Embryonic facial prominence (tissue), 1 donor: ENCODE measurements around the gene DELE1.

Source experiments
- DNase-seq: peaks from one replicate; pipeline ENCODE4 v3.0.0-alpha.2; 2016; ENCODE audit errors: extremely low spot score

DELE1 gene

DNA sequence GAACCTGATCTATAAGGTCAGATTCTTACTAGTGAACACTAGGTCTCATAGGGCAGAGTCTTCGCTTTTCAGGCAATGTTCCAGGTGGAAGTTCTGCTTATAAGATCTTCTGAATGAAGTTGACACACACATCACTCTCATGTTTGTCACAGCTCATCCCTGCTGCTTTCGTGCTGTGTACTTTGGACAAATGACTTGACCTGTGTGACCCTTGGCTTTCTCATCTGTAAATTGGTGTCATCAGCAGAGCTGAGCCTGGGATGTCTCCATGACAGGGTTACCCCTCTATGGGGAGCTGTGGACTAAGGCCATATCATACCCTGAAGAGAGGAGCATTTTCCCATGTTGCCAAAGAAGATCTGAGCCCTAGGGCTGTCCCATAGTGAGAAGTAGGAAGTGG lies 2.8 kb downstream of the DELE1 start:
- no peak for DNase-seq

DNA sequence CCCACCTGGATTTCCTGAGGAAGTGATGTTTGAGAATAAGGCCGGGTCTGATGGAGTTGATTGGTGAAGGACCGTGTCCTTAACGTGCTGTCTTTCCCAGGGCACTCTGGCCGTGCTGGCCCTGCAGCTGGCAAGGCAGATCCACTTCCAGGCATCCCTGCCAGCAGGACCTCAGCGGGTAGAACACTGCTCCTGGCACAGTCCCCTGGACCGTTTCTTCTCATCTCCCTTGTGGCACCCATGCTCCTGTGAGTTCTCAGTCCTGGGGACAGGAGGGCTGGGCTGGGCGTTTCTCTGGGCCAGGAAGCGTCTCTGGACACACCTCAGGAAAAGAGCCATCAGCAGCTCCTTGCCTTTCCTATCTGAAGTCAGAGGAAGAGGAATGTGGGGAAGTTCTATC lies 4.4 kb downstream of the DELE1 start:
- no peak for DNase-seq

DNA sequence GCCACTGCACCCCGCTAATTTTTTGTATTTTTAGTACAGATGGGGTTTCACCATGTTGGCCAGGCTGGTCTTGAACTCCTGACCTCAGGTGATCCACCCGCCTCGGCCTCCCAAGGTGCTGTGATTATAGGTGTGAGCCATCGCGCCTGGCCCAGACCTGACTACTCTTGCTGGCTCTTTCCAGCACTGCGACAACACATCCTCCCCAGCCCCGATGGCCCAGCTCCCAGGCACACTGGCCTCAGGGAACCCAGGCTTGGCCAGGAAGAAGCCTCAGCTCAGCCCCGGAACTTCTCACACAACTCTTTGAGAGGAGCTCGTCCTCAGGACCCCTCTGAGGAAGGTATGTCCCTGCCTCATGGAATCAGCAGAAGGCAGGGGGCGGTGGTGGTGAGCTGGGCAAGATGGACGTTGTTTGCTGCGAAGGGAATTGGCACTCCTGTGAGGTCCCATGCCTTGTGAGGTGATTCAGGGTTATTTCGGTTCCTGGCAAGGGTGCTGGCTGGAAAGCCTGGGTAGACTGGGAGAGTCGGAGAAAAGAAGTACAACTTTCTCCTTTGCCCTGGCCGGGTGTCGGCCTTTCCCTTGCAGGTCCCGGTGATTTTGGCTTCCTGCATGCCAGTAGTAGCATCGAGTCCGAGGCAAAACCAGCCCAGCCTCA lies 5.9 kb downstream of the DELE1 start:
- no peak for DNase-seq

DNA sequence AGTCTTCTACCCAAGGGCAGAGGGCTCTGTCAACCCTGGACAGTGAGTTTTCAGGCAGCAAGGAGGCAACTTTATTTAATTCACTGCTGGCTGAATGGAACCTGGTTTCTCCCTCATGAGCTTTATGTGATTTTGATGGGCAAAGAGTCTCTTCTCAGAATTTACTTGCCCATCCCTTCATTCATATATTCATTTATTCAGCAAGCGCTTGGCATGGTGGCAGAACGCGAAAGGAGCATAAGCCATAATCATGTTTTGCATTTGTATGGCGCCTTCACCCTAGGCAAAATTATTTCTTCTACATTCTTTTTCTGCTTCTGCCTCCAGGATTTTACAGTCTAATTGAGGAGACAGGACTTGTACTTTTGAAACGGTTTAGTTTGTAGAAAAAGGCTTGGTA lies 8.0 kb downstream of the DELE1 start:
- DNase-seq: no peak

DNA sequence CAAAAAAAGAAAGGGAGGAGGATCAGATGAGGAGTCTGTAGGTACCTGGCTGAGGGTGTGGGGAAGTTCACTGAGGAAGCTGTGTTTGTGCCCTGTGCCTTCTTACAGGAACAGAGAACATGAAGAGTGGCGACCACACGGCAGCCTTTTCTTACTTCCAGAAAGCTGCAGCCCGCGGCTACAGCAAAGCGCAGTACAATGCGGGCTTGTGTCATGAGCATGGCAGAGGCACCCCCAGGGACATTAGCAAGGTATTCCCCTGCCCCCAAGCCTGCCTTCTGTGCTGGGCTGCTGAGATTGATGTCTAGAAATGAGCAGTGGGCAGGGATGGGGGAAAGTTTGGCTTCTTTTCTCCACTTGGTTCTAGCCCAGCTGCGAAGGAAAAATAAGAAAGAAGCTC lies 9.5 kb downstream of the DELE1 start:
- no peak for DNase-seq

DNA sequence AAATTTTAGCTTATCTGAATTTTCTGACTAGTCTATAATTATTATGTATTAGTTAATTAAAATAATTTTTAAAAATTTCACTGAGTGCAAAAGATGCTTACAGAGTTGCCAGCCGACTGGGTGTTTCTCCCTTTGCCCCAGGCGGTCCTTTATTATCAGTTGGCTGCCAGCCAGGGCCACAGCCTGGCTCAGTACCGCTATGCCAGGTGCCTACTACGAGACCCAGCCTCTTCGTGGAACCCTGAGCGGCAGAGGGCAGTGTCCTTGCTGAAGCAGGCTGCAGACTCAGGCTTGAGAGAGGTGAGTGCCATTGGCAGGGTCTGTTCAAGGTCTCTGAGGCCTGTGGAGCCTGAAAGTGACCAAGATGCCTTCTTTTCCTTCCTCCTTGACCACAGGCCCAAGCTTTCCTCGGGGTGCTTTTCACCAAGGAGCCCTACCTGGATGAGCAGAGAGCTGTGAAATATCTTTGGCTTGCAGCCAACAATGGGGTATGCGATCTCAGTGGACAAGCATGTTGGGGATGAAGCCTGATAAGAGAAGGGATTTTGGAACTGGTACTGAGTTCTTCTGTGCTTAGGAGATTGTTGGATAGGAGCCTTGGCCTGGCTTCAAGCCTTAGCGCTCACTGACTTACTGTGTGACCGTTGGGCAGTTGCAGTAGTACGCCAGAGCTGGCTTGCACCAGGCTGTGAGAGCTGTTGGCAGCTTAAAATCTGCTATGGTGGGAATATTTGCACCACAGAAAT lies 10.6 kb downstream of the DELE1 start:
- DNase-seq: no peak

DNA sequence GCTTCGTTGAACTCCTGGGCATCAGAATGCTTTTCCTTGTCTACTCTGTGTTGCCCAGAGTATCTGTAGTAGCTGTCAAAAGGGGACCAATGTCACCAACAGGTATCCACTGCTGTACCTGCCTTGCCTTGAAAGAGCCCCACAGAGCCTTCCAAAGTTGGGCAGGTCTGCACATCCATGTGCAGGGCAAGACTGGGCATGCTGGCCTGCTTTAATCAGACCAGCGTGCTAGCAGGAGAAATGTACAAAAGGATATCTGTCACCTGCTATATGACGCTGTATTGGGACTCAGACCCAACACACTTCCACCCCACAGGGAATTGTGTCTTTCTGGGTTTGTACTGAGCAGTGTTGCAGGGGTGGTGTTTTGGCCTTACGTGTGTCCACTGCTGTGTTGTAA lies 11.9 kb downstream of the DELE1 start:
- no peak for DNase-seq

DNA sequence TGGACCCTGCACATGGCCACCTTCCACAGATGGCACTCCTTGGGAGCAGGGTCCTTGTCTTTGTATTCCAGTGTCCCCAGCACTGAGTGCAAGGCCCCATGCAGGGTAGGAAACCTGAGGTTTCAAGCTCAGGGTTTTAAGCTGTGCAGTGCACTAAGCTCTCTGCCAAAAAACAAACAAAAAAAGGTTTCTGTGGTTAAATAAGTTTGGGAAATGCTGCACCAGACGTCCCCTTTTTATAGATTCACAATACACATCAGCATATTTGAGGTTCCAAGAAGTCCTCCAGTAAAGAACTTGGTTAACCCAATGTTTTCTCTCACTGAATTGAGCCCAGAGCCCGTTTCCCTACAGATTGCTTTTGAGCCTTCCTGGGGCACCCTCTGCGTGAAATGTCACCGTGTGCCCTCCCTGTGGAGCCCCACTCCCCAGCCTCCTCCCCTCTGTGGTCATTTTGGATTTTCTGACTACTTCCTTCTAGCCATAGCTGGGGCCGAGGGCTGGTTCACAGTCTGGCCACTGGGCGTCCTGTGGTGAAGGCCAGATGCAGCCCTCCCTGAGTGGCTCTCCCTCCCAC lies 17.1 kb downstream of the DELE1 start:
- DNase-seq: no peak

DNA sequence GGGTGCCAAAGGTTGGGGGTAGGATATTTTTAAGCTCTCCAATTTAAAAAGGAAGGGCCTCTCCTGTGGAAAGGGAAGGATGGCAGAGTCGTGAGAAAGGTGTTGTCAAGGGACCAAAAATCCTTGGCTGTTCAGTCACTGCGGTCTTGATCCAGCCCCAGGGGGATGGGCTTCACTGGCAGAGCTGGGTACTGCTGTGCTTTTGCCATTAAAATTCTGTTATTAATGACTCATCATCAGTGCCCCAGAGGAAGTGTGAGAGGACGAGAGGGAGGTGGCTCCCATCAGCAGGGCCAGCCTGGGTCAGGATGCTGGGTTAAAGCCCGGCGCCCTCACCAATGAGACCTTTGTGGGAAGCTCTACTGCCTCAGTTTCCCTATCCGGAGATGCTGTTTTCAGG lies 17.6 kb downstream of the DELE1 start:
- no peak for DNase-seq

DNA sequence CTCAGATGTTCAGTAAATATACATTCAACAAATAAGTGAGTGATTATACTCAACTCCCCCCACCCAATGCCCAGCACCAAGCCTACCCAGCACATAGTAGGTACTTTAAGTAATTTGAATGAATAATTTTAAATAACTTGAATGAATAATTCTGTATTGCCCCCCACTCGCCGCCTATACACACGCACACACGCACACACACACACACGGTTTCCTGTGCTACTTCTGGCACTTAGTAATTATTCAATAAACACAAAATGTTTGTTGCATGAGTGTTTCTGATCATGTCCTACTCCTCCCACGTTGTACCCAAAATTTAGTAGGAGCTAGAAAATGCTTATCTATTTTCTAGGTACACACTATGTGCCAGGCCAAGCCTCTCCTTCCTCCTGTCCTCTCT lies 18.1 kb downstream of the DELE1 start:
- DNase-seq: no peak

DNA sequence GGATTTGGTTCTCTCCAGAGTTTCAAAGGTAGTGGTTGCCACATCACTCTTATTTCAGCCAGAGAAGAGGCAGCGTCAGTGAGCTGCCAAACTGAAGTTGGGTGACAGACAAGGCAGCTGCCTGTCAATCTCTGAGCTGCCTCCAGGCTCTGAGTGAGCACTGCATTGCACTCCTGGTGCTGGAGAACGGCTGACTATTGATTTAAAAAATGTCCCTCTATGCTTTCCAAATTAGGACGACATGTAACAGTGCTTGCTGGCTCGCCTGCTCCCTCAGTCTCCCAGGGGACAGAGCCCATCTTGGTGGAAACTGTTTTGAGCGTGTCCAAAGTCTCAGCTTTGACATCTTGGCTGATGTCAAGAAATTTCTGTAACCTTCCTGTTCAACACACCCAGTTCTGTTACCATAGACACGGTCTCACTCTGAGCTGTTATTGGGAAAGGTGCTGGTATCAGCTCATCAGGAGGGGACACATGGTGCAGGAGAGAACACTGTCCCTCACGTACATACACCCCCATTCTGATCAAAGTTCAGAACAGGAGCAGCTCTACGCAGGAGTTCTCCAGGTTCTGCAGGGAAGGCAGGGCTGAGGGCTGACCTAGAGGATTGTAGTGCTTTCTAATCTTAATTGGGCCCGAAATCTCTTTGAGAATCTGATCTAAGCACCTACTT lies 18.6 kb downstream of the DELE1 start:
- no peak for DNase-seq

DNA sequence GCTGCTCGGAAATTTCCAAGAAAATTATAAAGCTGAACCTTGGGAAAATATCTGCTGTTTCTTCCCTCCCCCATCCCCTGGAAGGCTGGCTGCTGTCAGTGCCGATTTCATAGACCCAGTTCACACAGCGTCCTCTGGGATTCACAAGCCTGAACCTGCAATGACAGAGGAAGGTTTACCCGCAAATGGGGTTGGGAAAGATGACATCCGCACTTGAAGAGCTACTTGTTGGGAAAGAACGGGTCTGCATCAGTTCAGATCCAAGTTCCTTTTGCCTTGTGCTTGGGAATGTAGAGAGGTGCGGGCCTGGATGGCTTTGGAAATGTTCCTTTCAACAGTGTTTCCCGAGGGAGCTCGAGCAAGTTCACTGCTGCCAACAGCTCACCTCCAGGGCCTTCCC lies 20.4 kb downstream of the DELE1 start:
- no peak for DNase-seq

DNA sequence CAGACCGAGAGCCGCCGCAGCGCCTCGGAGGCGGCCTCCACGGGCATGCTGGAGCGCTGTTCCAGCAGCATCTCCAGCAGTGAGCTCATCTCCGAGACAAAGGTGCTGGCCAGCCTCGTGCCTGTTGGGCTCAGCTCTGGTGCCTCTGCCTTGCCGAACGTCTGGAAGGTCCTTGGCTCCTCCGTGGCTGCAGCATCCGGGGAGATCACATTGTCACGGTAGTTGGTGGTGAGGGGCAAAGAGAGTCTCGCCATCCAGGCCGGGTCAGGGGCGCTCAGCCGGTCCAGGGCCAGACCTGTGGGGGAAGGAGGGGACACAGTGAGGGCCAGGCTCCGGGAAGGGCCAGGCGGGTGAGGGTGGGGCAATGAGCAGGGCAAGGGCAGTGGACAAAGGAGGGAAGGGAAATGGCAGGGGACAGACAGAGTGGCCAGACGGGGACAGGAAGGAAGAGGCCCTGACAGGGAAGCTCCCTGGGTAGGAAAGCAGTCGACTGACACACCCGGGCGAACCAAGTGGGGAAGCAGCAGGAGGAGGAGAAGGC lies 21.9 kb downstream of the DELE1 start:
- no peak for DNase-seq

DNA sequence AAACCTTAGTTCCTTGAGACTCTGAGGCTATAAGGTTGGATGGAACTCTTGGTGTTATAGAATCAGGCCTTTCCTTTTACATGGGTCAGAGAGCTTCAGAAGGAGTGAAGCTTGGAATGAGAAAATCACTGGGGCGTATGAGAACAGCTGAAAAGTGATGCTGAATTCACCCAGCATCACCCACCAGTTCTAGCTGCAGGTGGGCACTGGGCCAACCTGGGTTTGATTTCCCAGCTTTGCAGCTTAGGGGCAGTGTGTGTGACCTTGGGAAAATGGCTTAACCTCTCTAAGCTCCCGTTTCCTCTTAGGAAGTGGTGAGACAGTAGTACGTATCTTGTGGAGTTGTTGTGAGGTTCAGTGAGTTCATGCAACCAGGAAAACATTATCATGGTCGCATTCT lies 23.6 kb downstream of the DELE1 start:
- no peak for DNase-seq

DNA sequence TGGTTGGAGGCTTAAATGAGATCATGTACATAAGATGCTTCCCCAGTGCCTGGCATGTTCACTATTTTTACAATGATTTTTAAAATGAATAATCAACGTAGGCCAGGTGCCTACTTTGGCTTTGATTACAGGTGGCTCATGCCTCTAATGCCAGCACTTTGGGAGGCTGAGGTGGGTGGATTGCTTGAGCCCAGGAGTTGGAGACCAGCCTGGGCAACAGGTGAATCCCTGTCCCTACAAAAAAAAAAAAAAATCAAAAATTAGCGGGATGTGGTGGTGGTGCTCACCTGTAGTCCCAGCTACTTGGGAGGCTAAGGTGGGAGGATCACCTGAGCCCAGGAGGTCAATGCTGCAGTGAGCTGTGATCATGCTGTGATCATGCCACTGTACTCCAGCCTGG lies 25.1 kb downstream of the DELE1 start:
- DNase-seq: no peak

DNA sequence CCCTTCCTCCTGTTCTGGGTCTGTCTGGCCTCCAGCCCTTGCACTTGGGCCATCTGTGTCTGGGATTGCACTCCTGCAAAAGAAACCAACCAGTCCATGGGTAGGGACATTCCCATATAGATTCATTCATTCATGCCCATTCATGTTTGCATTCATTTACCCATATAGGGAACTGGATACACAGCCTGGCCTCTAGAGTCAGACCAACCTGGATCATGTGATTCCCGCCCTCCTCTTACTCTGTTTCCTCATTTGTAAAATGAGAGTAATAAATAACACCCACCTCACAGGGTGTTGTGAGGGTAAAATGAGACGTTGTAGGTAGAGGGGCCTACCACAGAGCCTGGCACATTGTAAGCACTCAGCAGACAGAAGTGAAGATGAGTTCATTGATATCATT lies 25.8 kb downstream of the DELE1 start:
- no peak for DNase-seq

DNA sequence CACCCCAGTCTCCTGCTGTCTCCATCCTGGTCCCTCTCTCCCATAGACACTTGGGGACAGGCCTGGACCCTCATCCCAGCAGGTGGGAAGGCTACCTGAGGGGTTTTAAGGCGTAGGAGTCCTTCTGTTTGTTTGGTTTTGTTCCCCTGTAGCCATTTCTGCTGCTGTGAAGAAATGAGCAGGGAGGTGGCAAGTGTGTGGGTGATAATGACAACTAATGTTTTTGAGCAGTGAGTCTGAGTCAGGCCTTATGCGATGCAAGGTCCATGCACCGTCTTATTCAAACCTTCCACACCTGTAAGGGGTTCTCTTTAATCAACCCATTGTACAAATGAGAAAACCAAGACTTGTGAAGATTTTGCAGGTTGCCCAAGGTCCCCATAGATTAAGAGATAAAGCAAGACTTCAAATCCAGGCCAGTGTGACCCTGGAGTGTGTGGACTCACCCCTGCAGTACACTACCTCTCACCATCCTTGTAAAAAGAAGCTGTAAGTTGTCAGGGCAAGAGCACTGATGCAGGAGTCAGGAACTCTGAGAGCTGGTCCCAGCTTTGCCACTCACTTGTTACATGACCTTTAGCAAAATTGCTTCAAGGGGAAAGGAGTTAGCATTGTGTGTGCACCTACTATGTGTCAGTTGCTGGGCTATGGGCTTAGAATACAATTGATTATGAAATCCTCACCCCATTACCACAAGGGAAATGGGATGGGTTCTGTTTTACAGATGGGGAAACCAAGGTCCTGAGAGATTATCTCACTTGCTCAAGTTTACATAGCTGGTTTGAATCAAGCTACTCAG lies 26.7 kb downstream of the DELE1 start:
- DNase-seq: no peak

DNA sequence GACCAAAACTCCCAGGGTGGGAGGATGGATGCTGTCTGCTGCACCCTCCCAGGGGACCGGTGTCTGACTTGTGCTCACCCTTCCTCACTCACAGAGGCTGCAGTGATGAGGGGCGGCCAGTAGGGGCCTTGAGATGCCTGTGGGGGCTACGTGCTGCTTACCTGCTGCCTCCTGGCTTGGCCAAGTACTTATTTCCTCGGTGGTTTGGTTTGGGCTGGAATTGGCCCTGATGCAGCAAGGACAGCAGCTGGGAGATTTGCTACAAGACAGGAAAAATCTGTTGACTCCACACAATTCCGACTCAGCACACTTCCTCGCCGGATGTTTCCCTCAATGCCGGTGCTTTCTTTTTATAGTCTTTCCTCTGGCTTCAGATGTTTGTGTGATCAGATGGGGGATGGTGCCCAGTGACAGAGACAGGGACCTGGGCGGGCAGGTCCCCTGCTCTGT lies 27.7 kb downstream of the DELE1 start:
- no peak for DNase-seq

DNA sequence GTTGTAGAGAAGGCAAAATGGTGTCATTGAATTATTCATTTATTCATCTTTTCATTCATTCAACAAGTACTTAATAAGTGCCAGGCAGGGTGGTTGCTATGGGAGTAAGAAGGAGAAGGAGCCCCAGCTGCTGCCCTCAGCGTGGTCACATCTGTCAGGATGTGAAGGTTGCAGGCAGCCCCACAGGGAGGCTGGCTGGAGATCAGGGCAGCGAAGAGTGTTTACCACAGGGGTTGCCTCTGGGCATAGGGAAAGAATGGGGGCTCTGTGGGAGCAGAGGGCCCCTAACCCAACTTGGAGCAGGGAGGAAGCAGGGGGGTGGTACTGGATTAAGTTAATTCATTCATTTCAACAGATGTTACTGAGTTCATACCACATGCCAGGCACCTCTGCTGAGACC lies 28.3 kb downstream of the DELE1 start:
- no peak for DNase-seq

DNA sequence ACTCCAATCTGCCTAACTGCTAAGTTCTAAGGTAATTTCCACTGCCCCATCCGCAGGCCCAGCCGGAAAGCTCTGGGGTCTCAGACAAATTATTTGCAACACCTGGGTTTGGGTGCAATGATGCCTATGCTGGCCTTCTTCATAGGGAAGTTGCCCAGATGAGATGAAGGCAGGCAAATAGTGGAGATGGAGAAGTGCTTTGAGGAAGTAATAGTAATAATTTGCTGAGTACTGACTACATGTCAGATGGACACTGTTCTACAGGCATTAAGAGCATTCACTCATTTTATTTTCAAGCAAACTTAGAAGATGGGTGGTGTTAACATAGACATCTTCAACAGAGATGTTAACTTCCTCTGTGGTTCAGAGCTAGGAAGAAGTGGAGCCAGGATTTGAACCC lies 30.5 kb downstream of the DELE1 start:
- no peak for DNase-seq

DNA sequence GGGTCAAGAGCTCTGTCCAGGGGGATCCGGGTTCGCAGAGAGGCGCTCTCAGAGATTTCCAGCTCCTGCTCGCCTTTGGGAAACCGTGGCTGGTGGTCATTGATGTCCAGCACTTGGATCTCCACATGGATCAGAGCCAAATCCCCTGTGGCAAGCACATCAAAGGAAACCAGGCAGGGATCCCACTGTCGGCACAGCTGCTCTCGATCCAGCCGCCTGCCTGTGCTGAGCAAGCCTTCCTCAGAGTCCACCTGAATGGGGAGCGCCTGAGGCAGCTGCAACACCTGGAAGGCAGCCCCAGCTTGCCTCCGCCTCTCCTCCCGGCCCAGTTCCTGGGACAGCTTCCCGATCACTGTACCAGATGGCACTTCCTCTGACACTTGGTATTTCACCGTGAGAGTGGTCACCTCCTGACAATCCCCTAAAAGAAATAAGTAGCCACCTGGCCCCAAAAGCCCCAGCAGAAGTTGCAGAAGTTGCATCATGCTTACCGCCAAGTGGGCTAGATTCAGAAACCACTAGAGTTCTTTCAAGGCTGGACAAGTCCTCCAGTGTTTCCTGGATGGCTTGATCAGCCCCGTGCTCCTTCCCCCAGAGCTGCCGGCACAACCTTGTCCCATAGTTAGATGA lies 33.8 kb downstream of the DELE1 start:
- no peak for DNase-seq
